HG03565 (cell line): ENCODE data around the gene KCTD17.

Experiments used
- ATAC-seq: cut with Tn5 transposase; IDR thresholded peaks from one replicate; pipeline ENCODE4 v1.9.1; 2021; ENCODE audit warnings: mild to moderate bottlenecking, moderate library complexity; ENCODE audit not compliant: unreplicated experiment

The KCTD17 gene

DNA sequence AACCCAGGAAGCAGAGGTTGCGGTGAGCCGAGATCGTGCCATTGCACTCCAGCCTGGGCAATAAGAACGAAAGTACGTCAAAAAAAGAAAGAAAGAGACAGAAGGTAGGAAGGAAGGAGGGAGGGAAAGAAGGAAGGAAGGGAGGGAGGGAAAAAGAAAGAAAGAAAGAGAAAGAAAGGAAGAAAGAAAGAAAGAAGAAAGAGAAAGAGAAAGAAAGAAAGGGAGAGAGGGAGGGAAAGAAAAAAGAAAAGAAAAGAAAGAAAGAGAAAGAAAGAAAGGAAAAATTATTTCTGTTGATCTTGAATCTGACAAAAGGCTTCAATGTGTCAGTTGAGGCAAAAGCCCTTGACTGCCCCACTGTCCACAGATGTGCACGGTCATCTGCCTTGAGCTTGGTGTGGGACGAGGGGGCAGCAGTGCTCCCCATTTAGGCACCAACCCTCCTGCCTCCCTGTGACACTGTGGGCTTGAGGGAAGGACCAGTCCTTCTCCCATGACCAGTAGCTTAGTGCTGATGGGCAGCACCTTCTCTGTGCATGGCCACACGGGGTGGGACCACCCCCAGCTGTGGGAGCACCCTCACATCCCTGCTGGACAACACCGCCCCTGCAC, 24.4 kb downstream of the KCTD17 start:
- no peak for ATAC-seq

DNA sequence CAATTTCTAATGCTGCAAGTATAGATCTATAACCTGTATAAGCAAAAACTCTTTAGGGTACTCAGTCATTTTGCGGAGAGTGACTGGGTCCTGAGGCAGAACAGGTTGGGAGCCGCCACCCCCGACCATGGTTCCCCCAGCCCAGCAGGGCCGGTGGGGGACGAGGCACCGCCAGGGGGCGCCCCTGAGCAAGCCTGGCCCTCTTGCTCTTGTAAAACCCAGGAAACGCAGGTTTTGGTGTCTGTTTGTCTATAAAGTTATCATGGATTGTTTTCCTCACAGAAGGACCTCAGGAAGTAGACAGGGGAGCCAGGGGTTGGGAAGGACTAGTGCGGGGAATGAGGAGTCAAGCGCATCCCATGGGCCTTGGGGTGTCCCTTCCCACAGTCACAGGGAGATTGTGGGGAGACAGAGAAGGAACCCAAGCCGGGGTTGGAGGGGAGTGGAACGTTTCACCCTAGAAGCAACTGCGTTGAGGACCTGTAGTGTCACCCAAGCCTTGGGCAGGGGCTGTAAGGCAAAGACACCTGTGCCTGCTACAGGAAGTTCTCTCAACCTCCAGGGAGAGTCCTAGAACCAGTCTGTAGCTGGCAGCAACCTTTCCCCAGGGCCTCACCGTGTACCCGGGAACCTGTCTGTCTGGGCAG, 26.4 kb downstream of the KCTD17 start:
- ATAC-seq, result no peak

DNA sequence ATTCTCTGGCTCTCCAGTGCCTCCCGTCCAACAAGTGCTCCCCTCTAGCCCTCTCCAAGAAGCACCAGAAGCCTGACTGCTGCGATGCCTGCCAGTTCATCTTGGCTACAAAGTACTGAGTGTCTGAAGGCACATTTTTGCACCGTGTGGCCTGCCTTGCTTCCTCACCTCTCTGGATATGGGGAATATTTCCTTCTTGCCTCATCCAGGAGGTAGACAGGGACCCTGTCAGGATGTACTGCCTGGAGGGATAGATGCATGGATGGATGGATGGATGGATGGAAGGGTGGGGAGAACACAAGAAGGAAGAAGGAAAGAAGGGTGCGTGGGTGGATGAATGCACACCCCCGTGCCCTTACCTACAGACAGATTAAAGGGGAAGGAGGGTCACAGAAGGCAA, 27.6 kb downstream of the KCTD17 start:
- ATAC-seq, result no peak

DNA sequence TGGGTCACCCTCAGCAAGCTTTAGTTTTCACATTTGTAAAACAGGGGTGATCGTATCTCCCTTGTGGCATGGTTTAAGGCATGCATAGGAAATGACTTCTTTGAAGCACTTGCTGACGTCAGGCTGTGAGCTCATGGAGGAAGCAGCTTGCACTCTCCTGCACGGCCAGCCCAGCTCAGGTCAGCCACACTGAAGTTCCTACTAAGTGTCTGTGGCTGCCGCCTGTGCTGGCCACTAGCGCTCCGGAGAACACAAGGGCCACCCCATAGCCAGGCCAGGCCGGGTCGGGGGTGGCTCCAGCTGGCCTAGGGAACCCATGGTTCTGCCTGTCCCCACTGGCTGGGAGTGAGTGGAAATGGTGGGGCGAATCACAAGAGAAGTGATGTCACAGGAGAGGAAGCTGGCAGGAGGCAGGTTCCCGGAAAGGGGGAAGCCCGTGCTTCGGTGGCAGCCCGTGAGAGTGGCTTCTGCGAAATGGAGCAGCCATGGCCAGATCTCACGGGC, 28.2 kb downstream of the KCTD17 start:
- ATAC-seq, result no peak

DNA sequence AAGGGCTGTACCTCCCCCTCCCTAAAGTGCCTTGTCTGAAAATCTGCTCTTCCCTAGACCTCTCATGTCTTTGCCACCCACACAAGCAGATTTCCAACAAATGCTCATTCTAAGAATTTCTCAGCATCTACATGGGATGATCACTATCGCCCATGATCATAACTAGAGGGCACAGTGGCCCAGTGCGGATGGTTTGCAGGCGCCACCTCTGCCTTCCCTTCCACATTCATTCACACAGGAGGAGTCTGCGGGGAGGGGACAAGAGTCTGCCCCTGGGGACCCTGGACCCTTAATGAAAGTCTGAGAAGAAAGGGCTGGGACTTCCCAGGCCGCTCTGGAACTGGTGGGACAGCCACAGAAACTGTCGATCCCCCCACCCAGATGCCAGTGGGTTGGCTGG, 28.9 kb downstream of the KCTD17 start:
- no peak for ATAC-seq

DNA sequence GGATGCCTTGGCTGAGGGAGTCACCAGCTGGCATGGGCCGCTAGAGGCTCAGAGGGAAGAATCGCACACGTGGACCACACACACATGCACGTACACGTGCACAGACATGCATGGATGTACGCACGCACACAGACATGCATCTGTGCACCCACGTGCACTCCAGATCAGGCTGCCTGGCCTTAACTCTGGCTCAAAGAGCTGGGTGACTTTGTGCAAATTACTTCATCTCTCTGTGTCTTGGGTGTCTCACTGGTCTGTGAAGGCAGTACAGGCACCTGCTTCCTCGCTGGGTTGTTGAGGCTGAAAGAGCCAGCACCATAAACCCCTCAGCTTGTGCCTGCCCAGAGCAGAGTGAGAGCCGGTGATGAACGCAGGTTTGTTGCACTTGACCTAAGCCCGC, 29.3 kb downstream of the KCTD17 start:
- no peak for ATAC-seq

DNA sequence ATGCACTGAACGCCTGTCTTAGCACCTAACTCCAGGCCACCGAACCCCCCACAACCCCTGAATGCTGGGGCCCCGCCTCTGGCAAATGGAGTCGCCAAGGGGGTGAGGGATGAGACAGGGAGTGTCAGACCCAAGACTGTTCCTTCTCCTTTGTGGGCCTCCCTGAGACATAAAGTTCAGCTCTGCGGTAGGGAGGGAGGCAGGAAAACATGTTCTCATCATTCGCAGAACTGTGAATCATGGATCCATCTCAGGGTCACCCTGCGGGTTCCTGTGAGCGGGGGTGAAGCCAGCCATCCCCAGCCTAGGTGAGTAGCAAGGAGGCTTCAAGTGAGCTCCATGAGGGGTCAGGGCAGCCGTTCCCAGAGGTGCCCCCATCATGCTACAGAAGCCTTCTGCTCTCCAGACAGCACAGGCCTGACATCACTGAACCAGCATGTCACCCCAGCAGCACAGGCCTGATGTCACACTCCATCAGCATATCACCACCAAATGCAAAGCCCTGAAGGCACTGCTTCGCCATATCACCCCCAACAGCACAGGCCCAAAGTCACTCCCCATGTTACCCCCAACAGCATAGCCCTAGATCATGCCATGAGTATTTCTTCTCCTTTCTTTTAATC, 30.8 kb downstream of the KCTD17 start:
- ATAC-seq, result no peak

DNA sequence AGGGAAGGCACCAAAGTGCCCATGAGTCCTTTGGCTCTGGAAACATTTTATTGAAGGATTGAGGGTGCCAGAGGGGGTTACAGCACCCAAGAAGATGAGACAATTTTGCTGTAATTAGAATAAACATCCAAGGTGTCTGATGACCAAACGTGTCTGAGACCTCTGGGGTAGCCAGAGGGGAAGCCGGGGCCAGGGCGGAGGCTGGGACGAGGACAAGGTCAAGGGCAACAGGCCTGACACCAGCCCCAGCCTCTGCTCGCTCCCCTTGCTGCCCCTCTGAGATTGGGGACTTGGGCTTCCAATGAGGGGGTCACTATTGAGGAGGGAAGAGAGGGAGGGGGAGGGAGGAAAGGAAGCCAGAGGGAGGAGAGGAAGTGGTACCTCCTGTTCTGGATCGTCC, 32.4 kb downstream of the KCTD17 start:
- no peak for ATAC-seq

DNA sequence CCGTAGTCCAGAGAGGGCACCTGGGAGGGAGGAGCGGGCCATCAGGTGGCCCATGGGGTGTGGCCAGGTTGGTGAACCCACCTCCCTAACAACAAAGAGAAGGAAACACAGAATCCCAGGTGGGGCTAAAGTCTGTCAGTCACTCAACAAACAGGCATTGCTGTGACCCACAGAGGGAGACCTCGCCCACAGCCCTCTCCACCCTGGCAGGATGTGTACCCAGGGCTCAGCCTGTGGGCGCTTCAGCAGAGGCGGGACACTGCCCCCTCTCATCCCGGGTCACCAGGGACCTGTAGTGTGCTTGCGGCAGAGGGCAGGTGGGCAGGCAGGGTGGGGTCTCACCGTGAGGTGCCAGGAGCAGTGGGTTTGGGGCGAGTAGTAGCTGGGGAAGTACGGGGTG, 32.8 kb downstream of the KCTD17 start:
- ATAC-seq, result no peak

DNA sequence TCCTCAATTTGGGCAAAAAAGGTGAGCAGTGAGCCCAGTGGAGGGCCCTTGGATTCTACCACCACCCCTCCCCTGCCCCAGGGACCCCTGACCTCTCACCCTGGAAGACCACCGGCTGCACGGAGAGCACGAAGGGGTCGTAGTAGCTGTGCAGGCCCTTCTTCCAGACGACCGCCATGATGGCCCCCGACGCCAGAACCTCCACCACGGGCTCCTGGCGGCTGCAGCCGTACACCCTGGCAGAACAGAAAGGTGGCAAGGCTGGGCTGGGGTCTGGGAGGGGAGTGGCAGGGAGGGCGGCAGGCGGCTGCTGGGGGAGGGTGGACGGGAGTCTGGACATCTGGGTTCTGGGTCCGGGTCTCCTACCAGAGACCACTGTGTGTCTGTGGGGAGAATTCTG, 34.6 kb downstream of the KCTD17 start:
- no peak for ATAC-seq

DNA sequence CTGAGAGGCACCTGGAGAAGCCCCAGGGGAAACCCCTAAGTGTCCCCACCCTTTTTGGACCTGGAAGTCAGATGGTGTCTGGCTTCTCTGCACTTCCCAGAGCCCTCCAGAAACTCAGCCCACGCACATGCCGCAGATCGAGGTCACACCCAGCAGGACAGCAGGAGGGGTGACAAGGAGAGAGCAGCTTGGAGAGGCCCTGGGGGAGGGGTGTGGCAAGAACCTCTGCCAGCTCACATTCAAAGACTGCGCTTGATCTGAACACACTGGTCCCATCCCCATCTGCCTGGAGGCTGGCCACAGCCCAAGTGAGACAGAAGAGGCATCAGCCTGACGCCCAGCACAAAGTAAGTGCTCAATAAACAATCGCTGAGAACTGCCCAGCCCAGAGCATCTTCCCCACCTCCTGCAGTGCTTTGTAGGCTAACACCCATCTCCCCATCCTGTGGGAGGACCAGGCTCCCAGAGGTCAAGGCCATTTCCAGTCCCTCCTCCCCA, 36.6 kb downstream of the KCTD17 start:
- ATAC-seq, result no peak

DNA sequence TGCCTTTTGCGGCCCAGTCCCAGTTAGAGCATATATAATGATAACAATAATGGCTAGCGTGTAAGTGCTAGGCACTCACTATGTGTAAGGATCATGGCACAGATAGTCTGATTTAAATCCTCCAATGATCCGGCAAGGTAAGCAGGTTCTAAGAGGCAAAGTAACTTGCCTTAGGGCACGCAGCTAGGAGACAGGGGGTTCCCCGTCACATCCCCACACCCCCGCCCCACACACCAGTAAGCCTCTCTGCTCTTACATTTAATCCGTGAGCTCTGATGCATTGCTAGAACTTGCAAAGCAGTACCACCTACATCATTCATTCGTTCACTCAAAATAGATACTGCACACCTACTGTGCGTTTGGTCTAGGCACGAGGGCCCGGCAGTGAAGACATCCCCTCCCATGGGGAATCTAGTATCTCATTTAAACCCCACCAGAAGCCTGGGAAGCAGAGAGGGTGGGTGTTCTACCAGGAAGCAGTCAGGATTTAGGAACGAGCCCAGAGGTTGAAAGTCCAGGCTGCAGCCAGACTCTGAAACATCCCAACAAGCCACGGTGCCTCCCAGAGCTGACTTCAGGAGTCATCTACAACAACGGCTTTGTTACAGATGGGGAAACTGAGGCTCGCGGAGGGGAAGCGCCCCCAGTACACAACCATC, 37.3 kb downstream of the KCTD17 start:
- ATAC-seq, result no peak

DNA sequence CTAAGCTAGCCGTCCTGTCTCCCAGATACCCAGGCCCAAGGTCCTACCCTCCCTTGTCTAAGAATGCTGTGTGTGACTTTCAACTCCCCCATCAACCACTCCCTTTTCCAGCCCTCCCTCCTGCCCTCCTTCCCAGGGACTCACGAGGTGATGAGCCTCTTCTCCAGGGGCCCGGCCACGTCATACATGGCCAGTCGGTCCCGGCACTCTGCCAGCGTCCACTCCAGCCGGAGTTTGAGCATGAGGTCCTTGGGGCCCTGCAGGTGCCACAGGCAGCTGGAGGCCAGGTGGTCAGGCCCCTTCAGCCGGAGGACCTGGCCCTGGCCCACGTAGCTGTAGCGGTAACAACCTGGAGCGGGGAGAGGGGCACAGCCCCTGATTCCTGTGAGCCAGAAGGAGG, 37.9 kb downstream of the KCTD17 start:
- ATAC-seq, result no peak

DNA sequence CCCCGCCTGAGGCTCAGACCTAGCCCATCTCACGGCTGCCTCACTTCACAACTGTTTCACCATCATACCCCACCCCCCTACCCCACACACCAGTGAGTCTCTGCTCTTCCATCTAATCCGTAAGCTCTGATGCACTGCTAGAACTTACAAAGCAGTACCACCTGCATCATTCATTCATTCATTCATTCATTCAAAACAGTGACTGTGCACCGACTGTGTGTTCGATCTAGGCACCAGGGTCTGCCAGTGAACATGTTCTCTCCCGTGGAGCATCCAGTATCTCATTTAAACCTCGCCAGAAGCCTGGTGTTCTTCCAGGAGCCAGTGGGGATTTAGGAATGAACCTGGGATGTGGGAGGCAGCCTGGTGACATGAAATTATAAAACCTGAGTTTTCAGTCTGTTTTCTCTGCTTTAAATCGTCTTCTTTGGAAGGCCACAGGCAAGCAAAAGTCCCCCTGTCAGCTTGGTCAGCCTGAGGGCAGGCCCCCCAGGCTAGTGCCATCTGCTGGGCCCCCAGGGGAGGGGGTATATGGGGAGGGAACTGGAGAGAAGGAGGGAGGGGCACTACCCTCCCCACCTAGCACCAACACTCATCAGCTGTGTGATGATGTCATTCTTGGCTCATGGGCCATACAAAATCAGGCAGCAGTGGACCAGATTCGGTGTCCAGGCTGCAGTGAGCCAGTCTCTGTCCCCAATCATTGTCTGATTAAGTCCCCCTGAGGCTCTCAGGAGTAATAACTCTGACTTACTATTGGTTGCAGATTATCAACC, 39.6 kb downstream of the KCTD17 start:
- no peak for ATAC-seq

DNA sequence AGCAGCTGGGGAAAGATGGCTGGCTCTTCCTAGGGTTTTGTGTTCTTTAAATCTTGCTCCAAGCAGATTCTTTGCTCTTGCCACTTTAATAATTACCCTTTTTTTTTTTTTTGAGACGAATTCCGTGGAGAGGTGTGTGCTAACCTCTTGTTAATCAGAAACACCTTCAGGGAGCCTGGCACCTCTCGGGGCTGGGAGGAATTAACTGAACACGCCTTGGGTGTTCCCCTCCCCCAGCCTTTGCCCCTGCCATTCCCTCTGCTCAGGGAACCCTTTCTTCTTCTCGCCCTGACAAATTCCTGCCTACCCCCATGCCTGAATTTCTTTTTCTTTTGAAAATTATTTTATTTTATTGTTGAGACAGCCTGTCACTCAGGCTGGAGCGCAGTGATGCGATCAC, 40.5 kb downstream of the KCTD17 start:
- ATAC-seq, result no peak

DNA sequence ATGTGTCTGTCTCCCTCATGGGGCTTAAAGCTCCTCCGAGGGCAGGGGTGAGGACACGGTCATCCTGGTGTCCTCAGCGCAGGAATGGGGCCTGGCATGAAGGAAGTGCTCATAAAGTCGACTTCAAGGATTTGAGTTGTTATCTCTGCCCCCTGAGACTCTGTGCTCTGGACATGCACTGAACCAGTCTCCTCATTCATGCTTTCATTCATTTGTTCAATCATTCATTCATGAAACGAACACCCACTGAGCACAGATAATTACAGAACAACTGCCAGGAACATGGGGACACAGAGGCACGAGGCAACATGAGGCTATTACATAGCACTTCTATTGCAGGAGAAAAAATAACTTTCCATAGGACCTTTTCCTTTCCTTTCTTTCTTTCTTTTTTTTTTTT, 41.5 kb downstream of the KCTD17 start:
- no peak for ATAC-seq

DNA sequence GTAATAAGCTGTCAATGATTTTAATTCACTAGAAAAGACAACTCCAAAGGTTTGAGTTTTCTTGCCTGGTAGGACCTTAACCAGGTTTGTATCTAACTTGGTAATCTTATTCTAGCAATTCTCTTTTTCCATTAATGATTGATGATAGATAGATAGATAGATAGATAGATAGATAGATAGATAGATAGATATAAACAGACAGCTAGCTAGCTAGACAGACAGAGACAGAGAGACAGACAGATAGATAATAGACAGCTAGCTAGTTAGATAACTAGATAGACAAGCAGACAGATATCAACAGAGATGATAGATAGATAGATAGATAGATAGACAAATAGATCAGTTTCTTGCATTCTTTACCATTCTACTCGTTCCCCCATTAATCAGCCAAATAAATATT, 42.7 kb downstream of the KCTD17 start:
- ATAC-seq, result no peak

DNA sequence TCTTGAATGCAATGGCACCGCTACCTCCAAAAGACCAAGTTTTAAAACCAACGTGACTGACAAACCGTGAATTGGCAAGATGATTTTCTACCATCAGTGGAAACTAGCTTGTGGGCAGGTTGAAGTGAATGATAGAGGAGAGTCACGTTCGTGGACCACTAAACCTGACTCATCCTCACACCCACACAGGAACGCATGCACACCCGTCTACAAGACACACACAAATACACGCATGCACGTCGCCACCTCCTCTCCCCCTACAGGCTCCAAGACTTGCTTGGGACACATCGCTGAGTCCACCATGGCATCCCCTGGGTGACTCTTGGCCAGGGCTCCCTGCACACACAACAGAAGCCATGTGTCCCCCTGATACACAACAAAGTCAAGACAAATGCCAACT, 43.6 kb downstream of the KCTD17 start:
- no peak for ATAC-seq

DNA sequence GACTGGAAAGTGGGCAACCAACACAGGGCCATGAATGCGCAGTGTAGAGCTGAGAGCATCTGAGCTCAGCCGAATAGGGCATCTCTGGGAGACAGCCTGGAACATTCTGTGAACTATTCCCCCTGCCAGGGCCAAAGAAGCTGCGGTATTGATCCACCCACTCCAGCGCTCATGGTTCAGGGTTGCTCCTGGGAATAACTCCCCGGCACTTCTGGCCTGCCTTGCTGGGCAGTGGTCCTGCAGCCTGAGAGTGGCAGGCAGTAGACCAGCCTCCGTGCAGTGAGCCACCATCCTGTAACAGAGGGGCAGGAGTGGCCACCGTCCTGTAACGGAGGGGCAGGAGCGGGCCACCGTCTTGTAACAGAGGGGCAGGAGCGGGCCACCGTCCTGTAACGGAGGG, 45.8 kb downstream of the KCTD17 start:
- no peak for ATAC-seq

DNA sequence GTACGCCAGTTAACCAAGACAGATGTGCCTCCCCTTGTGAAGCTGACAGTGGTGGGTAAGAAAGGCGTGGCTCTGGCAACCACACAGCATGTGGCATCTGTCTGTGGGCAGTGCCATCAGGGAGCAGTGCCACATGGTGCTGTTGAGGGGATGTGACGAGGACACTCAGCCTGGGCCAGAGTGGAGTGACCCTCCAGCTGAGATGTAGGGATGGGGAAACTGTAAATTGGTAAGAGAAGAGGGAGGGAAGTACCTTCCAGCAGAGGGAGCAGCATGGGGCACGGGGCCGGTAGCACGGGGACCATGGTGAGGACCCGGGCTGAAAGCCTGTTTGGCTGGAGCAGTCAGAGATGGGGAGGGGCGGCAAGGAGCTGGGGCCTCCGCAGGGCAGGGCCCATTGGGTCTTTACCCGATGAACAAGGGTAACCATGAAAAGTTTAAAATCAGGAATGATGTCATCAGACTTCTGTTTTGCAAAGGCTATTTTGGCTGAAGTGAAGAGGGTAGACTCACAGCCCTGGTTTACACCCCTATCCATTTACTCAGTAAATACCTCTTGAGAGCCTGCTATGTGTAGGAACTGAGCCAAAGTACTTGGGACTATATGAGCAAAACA, 47.5 kb downstream of the KCTD17 start:
- ATAC-seq, result no peak
